HFF-Myc (cell line): Measurements from ENCODE around the gene SCUBE1.
"Not testable (repeated sequence)": the region's sequence is repeated elsewhere in the genome, so short reads cannot be mapped to it uniquely, and the experiment has no call there.

Experiments
- DNase-seq: peaks from one replicate; pipeline ENCODE4 v3.0.0-alpha.2; 2011; ENCODE audit warnings: low read depth; ENCODE audit errors: extremely low read depth
- H3K4me3 ChIP-seq: replicated peaks from 2 replicates; pipeline ENCODE4 v1.5.1; 2011; ENCODE audit warnings: low read depth, mild to moderate bottlenecking, control low read depth, low read length
- TF ChIP-seq, protein P1 (sequence below): IDR thresholded peaks from 2 replicates; pipeline ENCODE4 v1.5.1; 2012; ENCODE audit warnings: mild to moderate bottlenecking, low read depth, low read length, control low read depth; ENCODE audit errors: missing control alignments

The SCUBE1 gene

DNA sequence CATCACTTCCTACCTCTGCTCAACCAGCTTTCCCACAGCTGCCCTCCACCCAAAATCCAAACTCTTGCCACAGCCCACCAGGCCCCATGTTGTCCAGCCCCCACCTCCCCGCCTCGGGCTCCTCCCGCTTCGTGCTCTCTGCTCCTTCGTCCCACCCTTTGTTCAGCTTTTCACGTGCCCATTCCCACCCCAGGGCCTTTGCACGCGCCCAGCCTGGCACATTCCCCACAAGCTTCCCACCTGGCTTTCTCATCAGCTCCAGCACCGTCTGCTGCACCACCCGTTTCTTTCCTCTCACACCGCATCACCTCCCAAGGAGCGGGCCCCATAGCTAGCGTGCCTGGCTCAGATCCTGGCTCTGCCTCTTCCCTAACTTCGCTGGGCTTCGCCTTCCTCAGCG is 54.8 kb downstream of the SCUBE1 start:
- DNase-seq: no peak
- H3K4me3 ChIP-seq: no peak overlapping the region
- TF ChIP-seq, protein P1, sequence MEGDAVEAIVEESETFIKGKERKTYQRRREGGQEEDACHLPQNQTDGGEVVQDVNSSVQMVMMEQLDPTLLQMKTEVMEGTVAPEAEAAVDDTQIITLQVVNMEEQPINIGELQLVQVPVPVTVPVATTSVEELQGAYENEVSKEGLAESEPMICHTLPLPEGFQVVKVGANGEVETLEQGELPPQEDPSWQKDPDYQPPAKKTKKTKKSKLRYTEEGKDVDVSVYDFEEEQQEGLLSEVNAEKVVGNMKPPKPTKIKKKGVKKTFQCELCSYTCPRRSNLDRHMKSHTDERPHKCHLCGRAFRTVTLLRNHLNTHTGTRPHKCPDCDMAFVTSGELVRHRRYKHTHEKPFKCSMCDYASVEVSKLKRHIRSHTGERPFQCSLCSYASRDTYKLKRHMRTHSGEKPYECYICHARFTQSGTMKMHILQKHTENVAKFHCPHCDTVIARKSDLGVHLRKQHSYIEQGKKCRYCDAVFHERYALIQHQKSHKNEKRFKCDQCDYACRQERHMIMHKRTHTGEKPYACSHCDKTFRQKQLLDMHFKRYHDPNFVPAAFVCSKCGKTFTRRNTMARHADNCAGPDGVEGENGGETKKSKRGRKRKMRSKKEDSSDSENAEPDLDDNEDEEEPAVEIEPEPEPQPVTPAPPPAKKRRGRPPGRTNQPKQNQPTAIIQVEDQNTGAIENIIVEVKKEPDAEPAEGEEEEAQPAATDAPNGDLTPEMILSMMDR: no peak

DNA sequence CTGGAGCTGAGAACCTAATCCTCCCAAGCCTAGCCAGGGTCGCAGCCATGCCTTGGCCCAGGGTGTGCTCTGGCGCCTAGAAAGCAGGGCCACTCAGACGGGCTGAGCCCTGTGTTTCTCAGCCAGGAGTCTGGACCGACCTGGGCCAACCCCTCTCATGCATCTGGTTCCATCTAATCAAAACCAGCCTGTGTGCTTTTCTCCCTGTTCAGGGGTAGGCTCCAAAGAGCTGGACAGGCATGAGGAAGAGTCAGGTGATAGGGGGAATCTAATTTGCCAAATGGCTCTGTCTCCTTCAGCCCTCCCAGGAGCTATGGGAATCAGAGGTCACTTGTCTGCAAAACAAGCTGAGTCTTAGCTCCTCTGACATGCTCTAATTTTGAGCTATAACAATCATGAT is 55.7 kb downstream of the SCUBE1 start:
- no peak for DNase-seq
- H3K4me3 ChIP-seq: no peak overlapping the region
- TF ChIP-seq, protein P1: no peak

DNA sequence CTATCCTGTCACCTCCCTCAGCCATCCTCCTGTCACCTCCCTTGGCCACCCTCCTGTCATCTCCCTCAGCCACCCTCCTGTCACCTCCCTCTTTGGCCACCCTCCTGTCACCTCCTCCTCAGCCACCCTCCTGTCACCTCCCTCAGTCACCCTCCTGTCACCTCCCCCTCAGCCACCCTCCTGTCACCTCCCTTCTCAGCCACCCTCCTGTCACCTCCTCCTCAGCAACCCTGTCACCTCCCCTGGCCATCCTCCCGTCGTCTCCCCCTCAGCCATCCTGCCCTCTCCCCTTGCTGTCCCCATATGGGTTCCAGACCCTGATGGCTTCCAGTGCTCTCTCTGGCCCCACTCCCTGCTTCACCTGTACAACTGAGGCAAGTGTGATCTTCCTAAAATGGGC is 61.8 kb downstream of the SCUBE1 start:
- TF ChIP-seq, protein P1: no peak
- H3K4me3 ChIP-seq: no peak overlapping the region
- DNase-seq: no peak

DNA sequence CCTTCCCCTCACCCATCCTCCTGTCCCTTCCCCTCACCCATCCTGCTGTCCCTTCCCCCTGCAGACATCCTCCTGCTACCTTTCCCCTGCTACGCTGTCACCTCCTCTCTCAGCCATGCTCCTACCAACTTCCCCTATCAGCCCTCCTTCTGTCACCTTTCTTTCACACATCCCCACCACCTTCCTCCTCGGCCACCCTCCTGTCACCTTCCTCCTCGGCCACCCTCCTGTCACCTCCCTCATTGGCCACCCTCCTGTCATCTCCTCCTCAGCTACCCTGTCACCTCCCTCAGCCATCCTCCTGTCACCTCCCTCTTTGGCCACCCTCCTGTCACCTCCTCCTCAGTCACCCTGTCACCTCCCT is 62.7 kb downstream of the SCUBE1 start:
- not testable (repeated sequence) for DNase-seq, H3K4me3 ChIP-seq

DNA sequence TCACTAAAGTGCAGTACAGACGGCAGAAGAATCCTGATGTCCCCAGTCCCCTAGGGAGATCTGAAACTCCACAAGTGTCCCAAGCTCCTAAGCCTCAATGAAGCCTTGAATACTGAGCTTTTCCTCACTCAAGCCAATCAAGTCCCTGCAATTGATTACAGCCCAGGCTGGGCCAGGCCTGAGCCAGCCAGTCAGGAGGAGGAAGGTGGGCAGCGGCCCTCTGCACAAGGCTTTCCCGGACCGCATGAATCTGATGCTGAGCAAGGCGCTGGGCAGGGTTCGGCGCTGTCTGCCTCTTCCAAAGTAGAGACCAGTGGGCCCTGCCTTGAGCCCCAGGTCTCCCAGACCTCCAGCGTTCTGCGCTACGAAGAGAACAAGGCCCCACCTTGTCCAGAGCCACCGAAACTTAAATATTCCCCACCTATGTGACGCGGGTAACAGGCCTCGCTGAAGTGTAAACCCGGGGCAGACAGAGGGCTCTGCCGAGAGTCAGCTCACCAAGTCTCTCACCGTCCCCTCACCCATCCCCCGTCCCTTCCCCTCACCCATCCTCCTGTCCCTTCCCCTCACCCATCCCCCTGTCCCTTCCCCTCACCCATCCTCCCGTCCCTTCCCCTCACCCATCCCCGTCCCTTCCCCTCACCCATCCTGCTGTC is 63.2 kb downstream of the SCUBE1 start:
- H3K4me3 ChIP-seq: no peak overlapping the region
- no peak for DNase-seq
- TF ChIP-seq, protein P1: no peak

DNA sequence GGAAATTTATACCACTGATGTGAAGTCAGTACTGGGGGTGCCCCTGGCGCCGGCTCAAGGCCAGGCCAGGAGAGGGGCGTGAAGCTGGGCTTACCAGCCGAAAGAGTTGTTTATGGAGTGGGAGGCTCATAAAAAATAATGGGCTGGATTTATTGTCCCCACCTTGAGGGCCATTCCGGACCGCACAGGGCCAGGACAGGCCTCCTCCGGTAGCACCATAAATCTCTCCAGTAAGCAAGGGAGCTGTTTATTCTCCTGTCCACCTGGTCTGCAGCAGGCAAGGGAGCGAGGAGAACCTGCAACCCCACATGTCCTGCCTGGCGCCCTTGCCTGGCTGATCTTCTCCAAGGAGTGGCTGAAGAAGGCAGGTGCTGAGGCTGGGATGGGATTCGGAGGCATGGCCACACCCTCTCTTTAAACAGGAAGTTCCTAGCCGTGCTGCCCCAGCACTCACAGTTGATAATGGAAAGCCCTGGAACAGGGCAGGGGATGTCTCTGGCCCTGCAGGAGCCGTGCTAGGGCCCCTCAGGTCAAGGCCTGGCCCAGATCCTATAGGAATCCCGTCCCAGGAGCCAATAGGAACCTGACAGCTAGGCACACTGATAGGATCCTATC is 65.1 kb downstream of the SCUBE1 start:
- DNase-seq: no peak
- TF ChIP-seq, protein P1: no peak

DNA sequence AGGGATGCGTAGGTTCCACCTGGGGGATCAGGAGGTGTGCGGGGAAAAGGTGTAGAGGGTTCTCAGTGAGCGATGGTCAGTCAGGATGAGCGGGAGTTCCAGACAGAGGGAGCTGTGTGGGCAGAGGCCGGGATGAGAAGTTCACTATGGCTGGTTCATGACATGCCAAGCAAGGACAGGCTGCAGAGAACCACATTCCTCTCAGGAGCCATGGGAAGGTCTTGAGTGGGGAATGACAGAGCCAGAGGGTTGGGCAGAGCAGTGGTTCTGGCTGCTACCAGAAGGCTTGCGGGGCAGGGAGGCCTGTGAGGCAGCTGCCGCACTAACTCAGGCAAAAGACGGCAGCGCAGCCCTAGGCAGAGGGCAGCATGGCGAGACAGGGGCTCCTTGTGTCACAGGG is 66.1 kb downstream of the SCUBE1 start:
- TF ChIP-seq, protein P1: no peak

More for the DNA sequence above, 65.1 kb downstream of the SCUBE1 start:
- H3K4me3 ChIP-seq: no peak overlapping the region

More for the DNA sequence above, 66.1 kb downstream of the SCUBE1 start:
- H3K4me3 ChIP-seq: no peak overlapping the region
- no peak for DNase-seq
